GM04503 (cell line): ENCODE measurements around the gene WDR54.

ENCODE experiments used
- DNase-seq: peaks from one replicate; pipeline ENCODE4 v3.0.0-alpha.2; 2012; ENCODE audit warnings: low read depth

WDR54 gene, protein sequence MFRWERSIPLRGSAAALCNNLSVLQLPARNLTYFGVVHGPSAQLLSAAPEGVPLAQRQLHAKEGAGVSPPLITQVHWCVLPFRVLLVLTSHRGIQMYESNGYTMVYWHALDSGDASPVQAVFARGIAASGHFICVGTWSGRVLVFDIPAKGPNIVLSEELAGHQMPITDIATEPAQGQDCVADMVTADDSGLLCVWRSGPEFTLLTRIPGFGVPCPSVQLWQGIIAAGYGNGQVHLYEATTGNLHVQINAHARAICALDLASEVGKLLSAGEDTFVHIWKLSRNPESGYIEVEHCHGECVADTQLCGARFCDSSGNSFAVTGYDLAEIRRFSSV

DNA sequence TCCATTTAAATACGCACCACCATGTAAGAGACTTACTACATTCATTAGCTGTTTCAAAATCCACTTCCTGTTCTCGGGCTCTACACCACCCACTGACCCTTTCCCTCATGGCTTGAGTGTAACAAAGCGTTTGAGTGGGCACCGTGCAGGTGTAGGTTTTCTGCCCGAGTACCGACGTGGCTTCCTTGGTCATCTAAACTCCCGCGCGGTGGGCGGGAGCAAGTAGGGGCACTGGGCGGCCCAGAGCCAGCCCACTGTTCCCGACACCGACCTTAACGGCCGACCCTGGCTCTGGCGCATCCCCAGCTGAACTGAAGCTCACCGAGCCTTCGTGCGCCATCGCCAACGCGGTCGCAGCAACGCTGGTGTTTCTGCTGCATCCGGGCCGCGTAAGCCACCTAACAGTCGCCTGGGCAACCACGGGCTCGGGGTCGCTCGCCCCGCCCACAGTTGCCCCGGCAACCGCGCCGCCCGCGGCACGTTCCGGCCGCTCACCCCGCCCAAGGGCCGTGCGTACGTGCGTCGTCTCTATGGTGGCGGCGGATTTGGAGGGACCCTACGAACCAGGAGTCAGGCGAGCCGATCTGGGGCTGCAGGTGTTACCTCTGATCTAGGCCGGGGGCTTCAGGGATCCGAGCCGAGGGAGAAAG lies at the start of gene WDR54, which contains the start of gene C2orf81:
Gene WDR54, plus strand, starts transcription at position 510 of the 650 bp plus-strand sequence. CDS start 424 bp downstream, outside the sequence.
Gene C2orf81, minus strand, starts transcription at position 399 of the 650 bp plus-strand sequence. Its CDS starts 59 bp downstream, at position 340.
- no peak for DNase-seq

DNA sequence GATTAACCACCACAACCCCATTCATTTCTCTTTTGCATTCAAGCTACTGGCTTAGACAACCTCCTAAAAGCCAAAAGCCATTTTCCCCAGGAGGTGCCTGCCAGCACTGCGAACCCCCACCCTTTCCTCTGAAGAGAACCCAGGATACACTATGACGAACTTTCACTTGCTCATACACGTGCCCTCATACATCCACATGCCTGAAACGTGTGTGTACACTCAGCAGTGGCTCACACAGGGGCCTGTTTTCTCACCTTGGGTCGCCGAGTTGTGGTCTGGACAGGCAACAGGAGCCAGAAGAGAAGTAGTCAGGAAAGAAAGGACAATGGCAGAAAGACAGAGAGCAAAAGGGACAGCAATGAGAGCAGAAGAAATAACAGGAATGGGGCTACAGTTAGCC lies 48.9 kb upstream of the WDR54 start:
- DNase-seq, result no peak

DNA sequence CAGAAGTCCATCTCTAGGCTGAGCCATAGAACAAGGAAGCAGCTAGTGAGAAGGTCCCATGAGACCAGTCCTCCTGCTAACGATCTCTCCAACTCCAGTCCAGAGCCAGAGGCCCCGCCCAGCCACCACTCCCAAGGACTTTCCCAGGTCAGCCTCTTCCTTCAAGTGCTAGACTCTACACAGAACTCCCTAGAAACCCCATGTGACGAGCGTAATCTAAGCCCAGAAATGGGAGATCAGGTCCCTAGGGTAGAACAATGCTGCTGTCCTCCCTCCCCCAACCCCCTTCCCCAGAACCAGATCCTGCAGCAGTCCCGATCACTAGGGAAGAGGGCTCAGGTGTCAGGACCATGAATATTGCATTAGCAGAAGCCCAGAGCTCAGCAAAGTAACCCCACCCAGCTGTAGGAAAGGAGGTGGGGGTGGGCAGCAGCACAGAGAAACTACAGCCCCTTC lies 48.3 kb upstream of the WDR54 start:
- DNase-seq, result no peak

DNA sequence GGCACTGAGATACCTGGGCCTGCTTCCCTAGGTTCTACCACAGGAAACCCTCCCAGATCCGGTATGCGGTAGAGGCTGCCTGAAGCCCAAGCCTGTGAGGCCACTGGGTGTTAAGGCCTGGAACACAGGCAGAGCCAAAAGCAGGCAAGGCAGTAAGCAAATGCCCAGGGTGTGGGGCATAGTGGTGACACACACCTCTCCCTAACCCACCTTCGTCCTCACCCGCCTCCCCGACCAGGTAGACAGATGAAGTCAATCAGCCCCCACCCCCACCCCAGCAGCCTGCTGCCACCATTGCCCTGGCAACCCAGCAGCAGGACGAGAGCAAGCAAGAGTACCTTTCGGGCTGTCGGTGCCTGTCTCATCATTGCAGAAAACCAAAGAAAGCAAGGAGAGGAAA lies 47.5 kb upstream of the WDR54 start:
- DNase-seq, result no peak

DNA sequence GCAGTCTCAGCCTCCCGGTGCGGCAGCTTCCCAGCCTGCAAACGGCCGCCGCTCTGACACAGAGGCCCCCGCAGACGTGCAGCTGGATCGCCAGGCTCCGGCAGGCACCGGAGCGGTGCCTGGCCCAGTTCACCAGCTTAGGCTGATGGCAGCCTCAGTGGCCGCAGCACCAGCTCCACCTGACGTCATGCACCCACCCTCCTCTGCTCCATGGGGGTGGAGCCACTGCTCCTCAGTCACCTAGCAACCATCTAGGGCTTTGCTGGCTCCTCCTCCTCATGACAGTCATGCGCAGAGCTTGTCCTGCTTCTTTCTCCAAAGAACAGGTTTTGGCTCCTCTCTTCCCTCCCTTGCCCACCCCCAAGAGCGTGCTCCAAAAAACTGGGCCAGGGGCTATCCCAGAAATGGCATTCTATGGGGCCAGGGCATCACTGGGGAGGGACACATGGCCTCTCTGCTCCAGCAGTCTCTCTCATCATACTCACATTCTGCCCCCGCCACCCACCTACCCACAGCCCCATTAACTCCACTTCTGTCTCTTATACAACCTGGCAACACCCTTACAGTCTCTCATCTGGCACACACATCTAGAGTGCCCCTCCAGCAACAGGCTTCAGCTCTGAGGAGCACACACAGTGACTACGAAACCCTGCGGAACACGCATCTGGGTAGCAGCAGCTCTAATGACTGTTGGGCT lies 46.9 kb upstream of the WDR54 start:
- DNase-seq, result no peak

DNA sequence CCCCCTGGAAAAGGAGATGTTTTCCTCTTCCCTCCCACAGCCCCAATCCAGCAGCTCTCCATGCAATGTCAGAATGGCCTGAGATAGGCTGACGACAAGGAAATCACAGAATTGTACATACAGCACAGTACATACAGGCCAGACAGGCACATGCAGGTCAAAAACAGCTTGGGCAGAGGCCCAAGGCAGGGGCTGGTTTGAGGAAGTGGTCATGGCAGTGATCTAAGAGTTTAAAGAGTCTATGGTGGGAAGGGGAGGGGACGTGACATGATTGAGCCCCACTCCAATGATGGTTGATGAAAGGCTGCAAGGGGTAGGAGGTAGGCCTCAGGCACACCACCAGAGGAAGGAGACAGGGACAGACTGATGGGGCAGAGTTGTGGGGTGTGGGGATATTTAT lies 45.7 kb upstream of the WDR54 start:
- no peak for DNase-seq

DNA sequence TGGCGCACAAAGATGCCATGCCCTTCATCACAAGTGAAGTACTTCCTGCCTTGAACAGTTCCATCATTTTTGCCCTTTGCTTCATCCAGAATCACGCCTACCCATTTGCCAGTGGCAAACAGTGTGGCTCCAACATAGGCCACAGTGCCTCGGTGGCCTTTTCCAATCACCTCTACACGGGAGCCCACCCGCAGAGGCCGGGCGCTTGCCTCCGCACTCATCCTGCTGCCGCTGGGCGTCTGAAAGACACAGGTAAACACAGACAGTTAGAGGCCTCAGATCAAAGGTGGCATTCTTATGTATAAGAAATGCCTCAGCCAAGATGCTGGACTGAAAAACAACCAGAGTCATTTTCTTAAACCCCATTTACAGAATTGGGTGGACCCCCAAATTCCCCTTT lies 43.5 kb upstream of the WDR54 start:
- DNase-seq, result no peak

DNA sequence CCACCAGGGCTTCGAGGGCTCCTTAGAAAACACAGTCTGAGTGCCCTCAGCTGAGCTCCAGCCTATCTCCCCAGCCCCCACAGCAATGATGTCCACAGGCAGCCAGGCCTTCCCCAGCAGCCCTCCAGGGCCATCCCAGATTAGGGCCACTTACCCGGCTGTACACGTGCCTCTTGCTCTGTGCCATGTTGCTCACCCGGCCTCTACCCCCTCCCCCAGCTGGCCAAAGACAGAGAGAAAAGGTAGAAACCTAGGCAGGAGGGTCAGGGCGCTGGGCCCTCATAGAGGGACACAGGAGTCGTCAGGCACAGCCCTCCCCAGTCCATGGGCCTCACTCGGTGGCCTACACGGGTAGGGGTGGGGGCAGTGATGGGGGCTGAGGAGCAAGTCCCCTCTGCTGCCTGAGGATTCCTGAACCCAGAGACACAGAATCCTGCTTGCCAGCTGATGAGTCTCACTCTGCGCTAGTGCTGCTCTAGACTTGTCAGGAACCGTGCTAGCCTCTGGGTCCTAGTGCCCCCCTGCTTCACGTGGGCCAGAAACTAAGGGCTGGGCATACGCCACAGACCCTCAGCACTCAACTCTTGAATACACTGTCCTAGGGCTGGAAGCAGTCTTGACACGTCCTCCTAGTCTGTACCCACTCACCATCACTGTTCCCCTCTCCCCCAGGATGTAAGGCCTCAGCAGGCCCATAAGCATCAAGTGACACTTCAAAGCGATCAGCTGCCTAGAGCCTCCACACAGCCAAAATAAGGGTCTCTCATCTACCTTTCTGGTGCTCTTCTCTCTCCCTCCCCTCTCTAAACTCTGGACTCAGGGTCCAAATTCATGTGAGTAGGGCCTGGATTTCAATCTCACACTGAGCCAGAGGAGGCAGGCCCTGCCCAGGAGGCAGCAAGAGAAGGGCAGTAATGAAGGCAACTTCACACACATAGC lies 41.4 kb upstream of the WDR54 start, which contains the start of gene DCTN1:
Gene DCTN1, minus strand, starts transcription at position 461 of the 939 bp plus-strand sequence. Its CDS starts 274 bp downstream, at position 187.
- no peak for DNase-seq

DNA sequence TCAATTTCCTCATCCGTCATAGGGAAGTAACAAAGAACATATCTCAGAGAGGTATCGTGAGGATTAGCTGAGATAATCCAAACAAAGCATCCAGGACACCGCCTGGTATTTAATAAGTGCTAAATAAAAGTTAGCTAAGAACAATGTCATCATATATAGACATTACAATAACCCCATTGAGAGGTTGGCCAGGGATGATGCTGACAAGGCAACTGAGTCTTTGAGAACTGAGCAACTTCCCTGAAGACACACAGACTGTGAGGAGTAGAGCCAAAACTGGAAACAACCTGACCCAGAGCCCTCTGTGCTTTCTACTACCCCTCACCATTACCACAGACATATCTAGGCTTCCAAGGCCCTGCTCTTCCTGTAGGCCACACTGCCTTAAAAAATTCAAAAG lies 39.8 kb upstream of the WDR54 start:
- no peak for DNase-seq

DNA sequence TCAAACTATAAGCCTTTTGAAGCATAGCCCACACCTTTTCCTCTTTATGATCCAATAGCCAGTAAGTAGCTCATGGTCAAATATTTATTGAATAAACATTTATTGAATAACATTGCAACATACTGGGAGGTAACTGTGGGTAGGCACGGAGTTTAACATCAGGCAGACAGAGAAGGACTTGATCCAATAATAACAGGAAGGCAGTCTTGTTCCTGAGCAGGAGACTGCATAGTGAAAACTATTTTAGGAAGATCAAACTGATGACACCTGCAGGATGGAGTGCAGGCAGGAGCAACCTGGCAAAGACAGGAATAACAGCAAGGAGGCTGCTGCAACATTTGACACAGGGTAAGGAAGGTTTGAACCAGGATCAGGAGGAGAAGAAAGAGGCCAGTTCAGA lies 38.3 kb upstream of the WDR54 start:
- DNase-seq, result no peak

DNA sequence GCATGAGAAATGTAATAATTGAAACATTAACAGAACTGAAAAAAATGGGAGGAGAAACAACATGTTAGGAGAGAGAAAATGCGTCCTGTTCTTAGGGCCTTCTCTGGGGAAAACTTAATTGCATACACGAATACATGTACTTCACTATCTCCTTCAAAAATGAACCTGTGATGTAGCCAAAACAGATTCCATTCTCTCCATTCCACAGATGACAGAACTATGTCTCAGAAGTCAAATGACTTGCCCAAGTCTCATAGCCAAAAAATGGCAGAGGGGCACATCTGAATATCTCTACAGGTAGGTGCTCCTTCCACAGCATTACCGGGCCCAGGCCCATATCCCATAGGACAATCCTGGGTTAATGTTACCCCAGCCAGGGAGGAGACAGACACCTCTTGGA lies 37.5 kb upstream of the WDR54 start:
- DNase-seq, result no peak

DNA sequence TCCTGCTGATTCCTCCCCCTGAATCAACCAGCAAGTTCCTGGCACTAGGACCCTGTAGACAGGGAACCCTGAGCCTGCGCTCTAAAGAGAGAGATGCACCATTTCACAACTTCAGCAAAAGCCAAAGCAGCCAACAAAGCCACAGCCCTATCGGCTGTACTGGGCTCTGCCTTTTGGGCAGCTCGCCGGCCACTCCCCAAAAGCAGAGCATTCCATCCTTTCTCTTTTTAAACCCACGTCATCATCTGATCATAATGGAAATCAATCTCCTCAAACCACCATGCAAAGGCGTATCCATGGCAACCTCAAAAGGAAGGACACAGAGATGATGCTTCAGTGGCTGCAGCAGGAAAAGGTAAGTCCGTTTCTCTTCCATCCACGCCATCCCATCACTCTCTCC lies 36.1 kb upstream of the WDR54 start:
- DNase-seq, result no peak

DNA sequence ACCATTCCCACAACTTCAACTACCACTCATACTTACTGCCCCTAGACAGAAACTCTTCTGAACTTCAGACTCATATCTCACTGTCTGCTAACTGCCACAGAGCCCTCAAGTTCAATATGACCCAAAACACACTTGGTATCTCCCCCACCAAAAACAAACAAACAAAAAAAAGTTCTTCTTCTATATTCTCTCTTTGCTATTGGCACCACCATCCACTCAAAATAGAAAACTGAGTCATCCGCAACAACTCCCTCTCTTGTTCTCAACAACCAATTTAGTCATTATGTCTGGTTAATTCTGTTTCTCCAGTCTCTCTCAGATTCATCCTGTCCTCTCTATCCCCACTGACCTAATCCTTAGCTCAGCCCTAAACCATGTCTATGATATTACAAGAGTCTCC lies 34.2 kb upstream of the WDR54 start:
- no peak for DNase-seq

DNA sequence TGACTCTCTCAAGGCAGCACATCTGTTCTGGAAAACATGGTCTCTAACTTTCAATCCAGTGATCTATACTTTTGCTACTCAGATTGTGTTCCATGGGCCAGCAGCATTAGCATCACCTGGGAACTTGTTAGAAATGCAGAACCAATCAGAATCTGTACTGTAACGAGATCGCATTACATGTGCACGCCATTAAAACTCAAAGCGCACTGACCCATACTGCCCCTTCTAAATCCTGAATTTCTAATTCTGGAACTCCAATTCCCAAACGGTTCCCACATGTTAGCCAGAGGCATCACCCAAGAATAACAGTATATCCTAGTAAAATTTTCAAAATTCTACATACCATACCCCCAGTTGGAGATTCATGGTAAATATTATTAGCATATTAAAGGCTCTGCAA lies 30.9 kb upstream of the WDR54 start:
- DNase-seq, result no peak

DNA sequence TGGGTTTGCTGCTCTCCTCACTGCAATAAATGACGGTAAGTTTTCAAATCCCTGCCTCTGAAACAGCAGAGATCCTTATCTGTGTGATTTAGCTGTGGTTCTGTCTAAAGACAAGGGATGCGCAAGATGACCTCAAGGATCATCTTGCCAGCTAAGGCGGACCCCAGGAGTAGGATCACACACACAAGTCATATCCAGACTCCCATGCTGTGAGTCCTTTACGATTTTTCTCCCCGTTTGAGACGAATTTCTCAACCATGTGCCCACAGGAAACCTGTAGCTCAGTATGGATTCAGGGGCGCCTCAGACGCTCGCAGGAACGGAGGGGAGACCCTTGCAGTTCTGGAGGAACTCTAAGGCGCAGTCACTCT lies 30.3 kb upstream of the WDR54 start:
- DNase-seq, result no peak

DNA sequence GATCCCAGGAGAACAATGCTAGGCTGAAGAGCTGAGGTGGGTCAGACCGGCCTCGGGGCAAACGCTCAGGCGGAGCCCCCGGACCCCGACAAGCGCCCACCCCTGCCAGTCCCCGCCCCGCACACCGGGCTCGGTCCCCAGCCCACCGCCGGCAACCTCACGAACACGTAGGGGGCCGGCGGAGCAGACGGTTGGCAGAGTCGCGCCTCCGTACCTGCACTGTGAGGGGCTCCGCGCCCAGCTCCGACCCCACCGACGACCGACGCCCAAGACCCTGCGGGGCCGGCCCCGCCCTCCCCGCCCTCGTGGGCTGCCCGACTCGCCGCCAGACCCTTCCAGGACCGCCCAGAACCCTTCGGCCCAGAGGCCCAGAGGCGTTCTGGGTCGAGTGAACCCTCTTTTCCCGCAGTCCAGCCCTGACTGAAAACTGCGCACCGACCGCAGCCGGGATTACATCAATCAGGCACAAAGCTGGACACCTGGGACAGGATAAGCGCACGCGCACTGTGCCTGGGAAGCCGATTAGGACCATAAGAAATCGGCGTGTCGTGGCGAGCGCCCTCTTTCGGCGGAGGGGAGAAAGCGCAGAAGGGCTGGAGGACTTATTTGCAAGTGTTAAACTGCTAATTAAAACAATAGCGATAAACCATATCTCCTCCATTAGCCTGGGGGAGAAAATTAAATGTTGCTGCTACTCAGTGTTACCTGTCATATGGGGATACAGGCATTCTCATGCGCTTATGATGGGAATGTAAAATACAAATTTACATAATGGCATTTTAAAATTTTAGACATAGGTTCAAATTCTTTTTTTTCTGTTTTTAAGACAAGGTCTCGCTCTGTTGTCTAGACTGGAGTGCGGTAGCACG lies 29.7 kb upstream of the WDR54 start:
- DNase-seq, result no peak

DNA sequence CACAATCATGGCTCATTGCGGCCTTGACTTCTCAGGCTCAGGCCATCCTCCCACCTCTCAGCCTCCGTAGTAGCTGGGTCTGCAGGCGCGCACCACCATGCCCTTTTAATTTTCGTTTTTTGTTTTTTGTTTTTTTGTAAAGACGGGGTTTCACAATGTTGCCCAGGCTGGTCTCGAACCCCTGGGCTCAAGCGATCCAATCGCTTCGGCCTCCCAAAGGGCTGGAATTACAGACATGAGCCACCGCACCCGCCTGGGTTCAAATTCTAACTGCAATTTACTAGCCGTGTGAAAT lies 29.1 kb upstream of the WDR54 start:
- no peak for DNase-seq

DNA sequence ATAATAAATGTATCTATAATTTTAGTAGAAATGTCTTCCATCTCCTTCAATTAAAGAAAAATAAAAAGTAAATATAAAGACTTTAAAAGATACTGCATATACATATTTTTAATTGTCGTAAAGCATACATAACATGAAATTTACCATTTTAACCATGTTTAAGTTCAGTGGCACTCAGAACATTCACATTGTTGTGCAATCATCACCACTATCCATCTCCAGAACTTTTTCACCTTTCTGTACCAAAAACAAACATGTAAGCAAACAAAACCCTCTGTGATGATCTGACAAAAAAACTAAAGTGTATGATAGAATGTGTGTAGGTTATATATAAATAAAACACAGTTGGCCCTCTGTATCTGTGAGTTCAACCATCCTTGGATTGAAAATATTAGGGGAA lies 28.0 kb upstream of the WDR54 start:
- DNase-seq, result no peak

DNA sequence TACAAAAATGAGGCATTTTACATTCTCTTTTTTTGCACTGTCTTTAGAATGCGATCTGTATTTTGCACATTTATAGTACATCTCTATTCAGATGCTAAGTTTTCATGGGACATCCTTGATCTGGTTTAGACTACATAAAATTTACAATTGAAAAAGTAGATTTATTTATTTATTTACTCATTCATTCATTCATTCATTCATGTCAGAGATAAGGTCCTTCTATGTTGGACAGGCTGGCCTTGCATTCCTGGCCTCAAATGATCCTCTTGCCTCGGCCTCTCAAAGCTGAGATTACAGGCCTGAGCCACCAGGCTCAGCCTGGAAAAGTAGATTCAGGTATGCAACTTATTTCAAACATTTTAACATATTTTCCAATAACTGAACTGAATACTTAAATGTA lies 25.4 kb upstream of the WDR54 start:
- DNase-seq, result no peak

DNA sequence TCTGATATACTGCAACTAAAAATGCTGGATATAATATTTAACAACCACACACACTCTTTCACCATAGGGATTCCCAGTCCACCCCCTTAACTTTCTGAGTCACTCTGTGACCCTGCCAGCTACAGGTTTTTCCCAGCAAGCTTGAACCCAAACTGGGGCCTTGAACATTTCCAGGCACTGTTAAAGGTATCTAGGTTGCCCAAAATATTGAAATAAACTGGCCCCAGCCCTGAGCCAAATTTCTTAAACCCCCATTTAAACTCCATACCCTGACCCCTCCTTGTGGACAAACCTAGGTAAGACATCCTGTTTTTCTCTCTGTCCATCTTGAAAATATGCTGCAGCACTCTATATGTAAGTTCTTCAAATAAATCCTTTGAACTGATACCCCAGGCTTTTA lies 21.7 kb upstream of the WDR54 start:
- DNase-seq, result no peak

DNA sequence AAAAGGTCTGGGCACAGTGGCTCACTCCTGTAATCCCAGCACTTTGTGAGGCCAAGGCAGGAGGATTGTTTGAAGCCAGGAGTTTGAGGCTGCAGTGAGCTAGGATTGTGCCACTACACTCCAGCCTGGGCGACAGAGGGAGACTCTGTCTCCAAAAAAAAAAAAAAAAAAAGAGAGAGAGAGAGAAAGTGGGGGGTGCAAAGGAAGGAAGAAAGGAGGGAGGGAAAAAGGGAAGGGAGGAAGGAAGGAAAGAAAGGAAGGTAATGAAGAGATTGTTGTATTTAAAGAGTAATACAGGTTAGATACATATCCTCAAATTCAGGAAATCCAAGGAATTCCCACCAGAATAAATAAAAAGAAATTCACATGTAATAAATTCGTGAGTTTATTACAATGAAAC lies 19.6 kb upstream of the WDR54 start:
- no peak for DNase-seq
